ENCODE data around the gene IPMK.

- TF ChIP-seq POLR2AphosphoS5 (IDR thresholded peaks at IDR 0.05) (no peak), CTCF (IDR thresholded peaks at IDR 0.05) (no peak), EP300 (IDR thresholded peaks at IDR 0.05) (no peak)
These were observed 8.6 kb downstream of the IPMK start for GRCh38 chr10:58258977-58259692.

All from esophagus muscularis mucosa (tissue), 4 donors.